ENCODE data around the gene ADORA2B.
"Not testable (repeated sequence)": the region's sequence is repeated elsewhere in the genome, so short reads cannot be mapped to it uniquely, and the experiment has no call there.

Gene ADORA2B

GRCh38 chr17:15957206-15957605 is 12.3 kb downstream of the ADORA2B start:
- no peak for DNase-seq

- DNase-seq = no peak
Observed at GRCh38 chr17:15957608-15958307, 12.8 kb downstream of the ADORA2B start.

GRCh38 chr17:15958484-15958854 is 13.5 kb downstream of the ADORA2B start:
- no peak for DNase-seq

- DNase-seq = no peak
Observed at GRCh38 chr17:15963670-15964110, 18.8 kb downstream of the ADORA2B start.

DNA sequence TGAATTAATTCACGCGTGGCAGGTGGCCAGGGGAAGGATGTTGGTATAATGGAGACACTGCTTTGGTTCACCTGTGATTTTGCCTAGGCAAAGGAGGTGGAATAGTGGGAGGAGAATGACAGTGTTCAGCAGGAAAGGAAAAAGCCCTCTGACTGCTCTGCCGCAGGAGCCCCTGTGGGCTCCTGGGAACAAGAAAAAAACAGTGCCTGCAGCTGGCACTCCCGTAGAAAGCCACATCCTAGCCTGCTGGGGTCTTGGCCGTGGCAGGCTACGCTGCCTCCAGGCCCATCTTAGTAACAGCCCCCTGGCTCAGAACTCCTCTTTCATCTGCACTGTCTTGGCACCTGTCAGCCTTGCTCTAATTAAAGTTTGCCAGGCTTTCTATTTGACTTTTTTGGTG is 20.6 kb downstream of the ADORA2B start:
- DNase-seq = no peak

DNA sequence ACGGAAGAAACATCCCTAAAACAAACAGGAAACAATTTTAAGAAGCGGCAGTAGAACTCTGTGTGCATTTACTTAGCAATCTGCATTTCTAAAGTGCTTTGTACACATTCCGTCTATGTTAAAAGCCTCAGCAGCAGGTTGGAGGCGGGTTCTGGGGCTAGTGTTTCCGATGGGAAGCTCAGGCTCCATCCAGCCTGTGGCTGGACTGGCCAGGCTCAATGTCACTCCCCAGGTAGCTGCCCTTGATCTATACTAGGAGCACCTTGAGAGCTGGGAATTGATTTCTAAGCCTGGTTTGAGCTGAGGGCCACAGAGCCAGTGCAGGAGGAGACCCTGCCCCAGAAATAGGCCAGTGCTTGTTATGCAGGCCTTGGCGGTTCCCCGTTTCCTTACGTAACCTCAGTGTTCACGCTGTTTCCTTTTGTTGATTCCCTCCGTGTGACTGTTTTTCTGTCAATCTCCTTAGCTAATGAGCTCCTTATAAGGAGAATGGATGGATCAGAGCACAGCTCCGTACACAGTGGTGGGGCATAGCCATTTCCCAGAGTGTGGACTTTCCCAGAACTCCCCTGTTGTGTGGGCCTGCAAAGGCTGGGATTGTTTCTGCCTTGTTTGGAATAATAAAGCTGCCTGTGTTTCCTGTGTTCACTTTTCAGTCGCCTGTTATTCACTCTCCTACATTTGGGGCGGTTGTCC is 21.4 kb downstream of the ADORA2B start:
- DNase-seq = no peak

DNA sequence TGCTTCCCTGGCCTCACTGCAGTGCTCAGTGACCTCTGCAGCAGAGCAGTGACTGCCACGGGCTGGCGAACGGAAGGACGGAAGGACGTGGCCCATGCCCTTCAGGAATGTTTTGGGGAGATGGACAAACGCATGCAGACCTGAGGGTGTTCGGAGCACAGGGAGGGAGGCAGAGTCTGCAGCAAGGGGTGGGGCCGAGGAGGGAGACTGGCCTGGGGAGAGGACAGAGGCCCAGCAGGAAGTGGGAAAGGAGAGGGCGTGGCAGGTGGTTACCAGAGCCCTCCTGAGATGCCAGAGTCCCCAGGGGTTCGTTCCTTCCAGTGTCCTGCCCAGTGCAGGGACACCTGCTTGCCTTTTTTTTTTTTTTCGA is 21.9 kb downstream of the ADORA2B start:
- no peak for DNase-seq

GRCh38 chr17:15967706-15968399 is 22.9 kb downstream of the ADORA2B start:
- no peak for DNase-seq

DNA sequence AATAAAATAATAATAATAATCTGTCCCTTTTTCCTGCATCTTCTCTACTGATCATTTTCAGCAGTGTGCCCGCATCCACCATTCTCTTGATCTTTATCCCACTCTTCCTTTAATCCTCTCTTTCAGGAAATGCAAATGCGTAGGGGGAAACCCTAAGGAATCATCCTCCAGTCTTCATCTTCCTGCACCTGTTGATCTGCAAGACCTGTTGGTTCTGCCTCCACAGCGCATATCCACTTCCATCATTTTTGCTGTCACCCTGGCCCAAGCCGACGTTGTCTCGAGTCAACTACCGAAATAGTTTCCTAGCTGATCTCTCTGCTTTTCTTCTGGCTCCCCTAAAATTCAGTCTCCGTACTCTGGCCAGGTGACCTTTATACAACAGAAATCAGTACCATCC is 24.5 kb downstream of the ADORA2B start:
- DNase-seq = no peak

GRCh38 chr17:15970500-15970899 is 25.6 kb downstream of the ADORA2B start:
- no peak for DNase-seq

GRCh38 chr17:15971098-15971678 is 26.3 kb downstream of the ADORA2B start:
- no peak for DNase-seq

- DNase-seq = no peak
Observed at GRCh38 chr17:15971882-15972281, 27.0 kb downstream of the ADORA2B start.

GRCh38 chr17:15972497-15972951 is 27.6 kb downstream of the ADORA2B start:
- DNase-seq = no peak

DNA sequence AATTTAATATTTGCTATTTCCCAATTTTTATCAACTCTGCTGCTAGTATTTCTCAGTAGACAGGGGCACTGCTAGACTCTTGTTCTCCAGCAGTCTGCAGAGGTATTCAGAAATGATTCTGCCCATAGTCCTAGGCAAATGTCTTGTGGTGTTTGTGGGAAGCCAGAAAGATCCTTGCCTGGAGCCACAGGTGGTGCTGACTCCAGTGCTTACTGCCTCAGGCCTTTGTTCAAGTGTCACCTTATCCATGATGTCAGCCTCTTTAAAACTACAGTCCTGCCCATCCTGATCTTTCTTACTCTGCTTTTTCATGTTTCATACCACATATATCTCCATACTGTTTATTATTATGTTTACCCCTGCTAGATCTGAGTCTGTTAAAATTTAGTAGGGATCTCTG is 28.1 kb downstream of the ADORA2B start:
- no peak for DNase-seq

- DNase-seq = no peak
Observed at GRCh38 chr17:15973834-15974233, 28.9 kb downstream of the ADORA2B start.

DNA sequence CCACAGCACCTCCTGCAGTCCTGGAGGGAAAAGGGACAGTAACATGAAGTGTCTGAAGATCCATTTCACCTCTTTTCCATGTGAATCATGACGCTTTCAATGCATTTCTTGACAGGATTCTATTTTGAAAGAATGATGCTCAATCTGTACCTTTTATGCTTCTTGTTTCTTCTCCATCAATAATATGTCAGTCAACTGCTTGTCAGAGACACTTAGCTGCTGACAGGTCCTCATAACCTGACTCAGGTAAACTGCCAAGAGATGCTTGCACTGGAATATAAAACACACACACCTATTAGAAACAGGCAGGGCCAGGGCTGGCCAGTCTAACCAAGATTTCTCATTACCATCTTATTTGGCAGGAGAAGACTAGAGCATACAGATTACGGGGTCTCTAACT is 33.0 kb downstream of the ADORA2B start:
- no peak for DNase-seq

DNA sequence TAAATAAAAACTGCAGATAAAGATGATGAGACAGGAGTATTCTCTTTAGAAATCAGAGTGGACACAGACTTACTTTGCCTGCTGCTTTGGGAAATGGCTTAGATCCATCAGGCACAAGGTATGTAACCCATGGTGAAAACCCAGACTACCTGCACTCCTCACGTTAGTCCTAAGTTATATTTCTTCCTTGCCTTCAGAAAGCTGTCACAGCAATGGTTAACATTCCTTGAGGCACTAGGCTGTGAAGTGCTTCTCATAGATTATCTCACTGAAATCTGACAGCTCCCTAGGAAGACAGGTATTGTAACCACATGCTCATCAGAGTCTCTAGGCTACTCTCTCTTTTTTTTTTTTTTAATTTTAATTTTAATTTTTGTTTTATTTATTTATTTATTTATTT is 33.7 kb downstream of the ADORA2B start:
- no peak for DNase-seq

GRCh38 chr17:15979013-15979412 is 34.1 kb downstream of the ADORA2B start:
- DNase-seq = not testable (repeated sequence)

DNA sequence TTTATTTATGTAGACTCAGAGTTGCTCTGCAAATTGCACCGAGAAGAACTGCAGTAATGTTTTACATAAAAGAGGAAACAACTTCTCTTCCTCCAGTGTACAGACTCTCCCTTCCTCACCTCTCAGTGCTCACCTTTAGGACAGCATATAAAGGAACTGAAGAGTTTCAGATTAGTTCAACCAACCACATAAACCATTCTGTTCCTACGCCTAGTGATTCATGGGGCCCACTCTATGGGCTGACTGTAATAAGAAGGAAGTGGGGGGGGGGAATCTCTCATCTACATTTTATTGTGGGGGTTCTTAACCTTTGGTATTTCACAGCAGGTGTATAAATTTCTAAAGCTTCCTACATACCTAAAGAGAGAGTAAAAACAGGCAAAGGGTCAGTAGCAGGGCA is 36.3 kb downstream of the ADORA2B start:
- no peak for DNase-seq

- no peak for DNase-seq
Observed at GRCh38 chr17:15981646-15982580, 37.0 kb downstream of the ADORA2B start.

DNA sequence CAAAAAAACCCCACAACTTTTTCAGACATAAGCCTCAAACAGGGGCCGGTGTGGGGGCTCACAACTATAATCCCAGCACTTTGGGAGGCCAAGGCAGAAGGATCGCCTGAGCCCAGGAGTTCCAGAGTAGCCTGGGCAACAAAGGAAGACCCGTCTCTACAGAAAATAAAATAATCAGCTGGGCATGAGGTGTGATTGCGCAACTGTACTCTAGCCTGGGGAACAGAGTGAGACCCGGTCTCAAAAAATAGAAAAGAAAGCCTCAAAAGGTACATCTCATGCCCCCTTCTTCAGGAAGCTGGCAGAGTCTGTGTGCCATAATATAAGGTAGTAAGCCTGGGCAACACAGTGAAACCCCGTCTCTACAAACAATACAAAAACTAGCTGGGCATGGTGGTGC is 51.4 kb downstream of the ADORA2B start:
- no peak for DNase-seq

DNA sequence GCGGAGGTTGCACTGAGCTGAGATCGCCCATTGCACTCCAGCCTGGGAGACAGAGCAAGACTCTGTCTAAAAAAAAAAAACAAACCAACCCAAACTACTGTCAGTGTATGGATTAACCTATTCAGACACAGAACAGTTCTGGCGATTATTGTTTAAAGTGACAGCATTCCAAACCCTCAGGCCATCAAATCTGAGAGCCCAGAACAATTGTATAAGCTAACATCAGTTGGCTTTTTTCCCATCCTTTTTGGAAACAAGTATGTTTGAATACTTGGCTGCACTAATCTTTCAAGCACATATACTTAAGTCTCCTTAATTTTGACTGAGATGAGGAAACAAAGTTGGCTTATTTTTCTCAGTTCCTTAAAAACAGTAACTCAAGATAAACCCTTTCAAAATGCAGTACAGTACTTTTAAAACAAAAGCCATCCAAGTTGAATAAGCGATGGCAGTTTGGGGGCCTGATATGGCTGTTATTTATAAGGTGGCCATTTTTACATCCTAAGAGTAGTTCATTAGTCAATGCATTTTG is 53.2 kb downstream of the ADORA2B start:
- DNase-seq = no peak

Data from NCI-H1694 treated with DMSO at 0.1 percent for 48 hours (cell line).